IMR-90 (cell line): Measurements from ENCODE around the gene ASB12.

Experiments
- NFE2L2 ChIP-seq: fragments of 150-350 bp; IDR thresholded peaks from 2 replicates; pipeline ENCODE4 v1.6.1; 2016; ENCODE audit warnings: low read depth, mild to moderate bottlenecking, low read length
- POLR2A ChIP-seq: IDR thresholded peaks from 2 replicates; pipeline ENCODE4 v1.6.1; 2012; ENCODE audit warnings: mild to moderate bottlenecking, low read depth, low read length

GRCh38 chrX:64206556-64207162, 23.7 kb downstream of the ASB12 start:
- TF ChIP-seq POLR2A: no peak
- no peak for TF ChIP-seq NFE2L2
